ENCODE results near the gene NUDC.
"Not testable (repeated sequence)": the region's sequence is repeated elsewhere in the genome, so short reads cannot be mapped to it uniquely, and the experiment has no call there.

NUDC gene

GRCh38 chr1:26989403-26990109, 68.0 kb downstream of the NUDC start:
- DNase-seq (ENCODE audit: low spot score): not testable (repeated sequence)

- no peak for DNase-seq (ENCODE audit: low spot score)
Observed at GRCh38 chr1:26991310-26992116, 70.0 kb downstream of the NUDC start.

- DNase-seq (ENCODE audit: low spot score): peak; percentile 81
Observed at GRCh38 chr1:26993237-26994019, 71.9 kb downstream of the NUDC start, which contains the start of gene TRNP1. TRNP1 (plus strand) TSS chr1:26993692; CDS start chr1:26993787, 95 bp downstream.

GRCh38 chr1:26994020-26994786, 72.7 kb downstream of the NUDC start:
- no peak for DNase-seq (ENCODE audit: low spot score)

GRCh38 chr1:26994787-26995517, 73.4 kb downstream of the NUDC start:
- no peak for DNase-seq (ENCODE audit: low spot score)

- DNase-seq (ENCODE audit: low spot score): no peak
Observed at GRCh38 chr1:26996024-26996423, 74.5 kb downstream of the NUDC start.
